GM21447 (cell line): ENCODE results near the gene CEP112.
"Not testable (repeated sequence)": the region's sequence is repeated elsewhere in the genome, so short reads cannot be mapped to it uniquely, and the experiment has no call there.

Source experiments
- ATAC-seq: cut with Tn5 transposase; IDR thresholded peaks from one replicate; pipeline ENCODE4 v1.9.1; 2021; ENCODE audit not compliant: unreplicated experiment

CEP112 gene

DNA sequence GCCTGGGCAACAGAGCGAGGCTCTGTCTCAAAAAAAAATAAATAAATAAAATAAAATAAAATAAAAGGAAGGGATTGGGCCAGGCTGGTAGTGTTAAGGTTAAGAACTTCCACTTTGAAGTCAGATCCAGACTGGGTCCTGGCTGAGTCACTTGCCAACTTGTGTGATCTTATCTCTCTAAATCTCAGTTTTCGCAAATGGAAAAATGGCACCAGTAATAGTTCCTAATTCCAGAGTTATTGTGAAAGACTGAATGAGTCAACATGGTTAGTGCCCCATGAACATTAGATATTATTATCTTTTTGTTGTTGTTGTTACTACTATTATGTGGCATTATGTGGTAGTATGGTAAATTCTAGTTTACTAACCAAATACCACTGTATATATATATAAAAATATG, 442.5 kb downstream of the CEP112 start:
- no peak for ATAC-seq

DNA sequence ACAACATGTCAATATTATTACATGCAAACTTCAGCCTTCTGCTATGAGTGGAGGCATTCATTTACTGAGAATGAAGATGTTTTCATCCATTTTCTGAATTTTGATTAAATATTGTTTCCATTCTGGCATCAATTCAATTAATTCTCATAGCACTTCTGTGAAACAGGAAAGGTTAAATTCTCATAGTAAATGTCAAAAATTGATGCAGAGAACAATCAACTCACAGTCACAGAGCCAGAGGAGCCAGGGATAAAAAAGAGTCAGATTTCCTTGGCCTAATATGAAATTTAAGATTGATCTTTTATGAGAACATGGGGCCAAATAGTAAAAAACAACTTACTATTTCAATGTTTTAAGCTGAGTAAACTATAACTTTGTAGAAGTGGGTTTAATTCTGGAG, 446.7 kb downstream of the CEP112 start:
- no peak for ATAC-seq

DNA sequence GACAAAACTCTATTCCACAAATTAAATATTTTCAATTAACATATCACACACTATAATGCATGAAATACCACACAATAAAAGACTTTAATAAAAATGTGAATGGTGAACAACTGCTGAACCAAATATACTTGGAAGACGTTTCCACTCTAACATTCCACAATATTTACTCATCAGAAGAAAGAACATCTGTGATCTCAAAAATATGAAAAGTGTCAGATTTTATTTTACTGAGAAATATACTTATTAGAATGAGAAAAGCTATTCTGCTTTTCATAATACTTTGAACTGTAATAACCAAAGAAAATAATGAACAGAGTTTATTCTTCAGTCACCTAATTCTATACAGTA, 448.7 kb downstream of the CEP112 start:
- ATAC-seq: no peak

DNA sequence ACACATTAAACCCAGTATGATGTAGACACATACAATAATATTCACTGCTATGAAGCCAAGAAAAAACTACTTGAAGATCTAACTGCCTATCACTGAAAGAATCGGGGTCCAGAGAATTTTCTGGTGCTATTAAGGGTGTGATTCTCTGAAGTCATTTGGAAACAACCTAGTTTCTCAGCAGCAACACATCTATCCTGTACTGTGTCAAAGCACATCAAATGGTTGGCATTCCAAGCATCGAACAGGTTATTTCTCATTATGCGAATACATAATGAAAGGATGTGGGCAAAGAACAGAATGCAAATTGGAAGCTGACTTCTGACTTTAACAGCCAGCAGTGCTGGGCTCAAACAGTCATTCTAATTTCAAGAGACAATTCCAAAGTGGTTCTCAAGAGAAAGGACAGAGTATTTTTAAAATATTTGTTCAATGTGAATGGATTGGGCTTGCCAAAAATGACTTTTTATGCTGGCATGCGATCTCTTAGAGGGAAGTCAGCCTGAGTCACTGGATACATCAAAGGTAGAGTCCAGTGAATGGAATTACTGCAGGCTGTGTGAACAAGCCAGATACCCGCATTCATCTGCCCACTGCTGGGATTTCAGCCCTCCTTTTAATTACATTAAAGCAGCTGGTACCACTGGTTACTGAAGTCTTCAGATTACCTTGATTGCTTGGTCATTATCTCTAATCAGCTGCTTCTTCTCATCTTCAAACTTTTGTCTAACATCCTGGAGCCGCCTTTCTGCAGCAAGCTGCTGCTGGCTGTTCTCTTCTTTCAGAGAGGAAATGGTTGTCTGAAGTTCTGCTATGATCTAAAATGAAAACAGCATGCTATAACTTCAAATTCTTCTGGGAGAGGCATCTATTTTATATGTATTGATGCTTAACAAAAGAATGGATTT, 449.3 kb downstream of the CEP112 start:
- ATAC-seq: no peak

DNA sequence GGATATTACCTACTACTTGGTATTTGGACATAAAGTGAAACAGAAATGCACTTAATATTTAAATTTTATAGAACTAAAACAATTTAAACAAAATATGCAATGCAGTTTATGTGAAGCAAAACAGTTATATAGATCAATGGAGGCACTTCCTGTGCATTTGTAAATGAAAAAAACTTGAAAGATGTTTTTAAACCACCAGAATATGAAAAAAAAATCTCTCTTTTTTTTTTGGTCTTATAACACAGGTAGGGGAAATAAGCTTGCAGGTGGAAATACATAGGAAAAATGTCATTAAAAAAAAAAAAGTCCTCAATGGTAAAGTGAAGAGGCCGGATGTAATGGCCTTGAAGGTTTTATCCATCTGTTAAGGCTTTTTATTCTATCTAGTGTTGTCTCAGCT, 450.2 kb downstream of the CEP112 start:
- no peak for ATAC-seq

DNA sequence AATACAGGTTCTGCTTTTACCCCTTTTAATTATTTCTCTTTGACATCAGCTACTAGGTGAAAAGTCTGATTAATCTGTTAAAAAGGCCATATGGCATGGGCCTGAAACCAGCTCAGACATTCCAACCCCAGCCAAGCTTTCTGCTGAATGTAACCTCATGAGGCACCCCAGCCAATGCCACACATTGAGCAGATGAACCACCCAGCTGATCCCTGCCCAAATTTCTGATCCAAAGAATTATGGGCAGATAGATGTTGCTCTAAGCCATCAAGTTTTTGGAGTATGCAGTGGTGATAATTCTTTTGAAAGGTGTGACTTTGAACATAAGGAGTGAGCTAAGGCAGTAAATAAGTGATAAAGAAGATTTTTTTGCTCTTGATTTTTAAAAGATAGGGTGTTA, 452.9 kb downstream of the CEP112 start:
- ATAC-seq: no peak

DNA sequence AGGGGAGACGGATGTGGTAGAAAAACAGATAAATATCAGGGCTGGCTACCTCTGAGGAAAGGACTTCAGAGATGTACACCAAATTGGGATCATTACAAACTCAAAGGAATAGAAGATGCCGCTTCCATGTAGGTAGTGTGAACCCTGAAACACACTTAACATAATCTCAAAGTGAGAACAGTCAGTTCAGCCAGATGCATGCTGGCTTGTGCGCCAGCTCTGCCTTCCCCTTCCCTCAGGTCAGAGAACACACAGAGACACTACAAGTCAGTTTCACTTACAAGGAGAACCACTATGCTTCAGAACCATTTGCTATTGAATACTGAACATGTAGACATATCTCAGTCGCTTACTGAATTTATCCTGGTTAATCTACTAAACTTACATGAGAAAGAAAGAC, 454.5 kb downstream of the CEP112 start:
- ATAC-seq: no peak

DNA sequence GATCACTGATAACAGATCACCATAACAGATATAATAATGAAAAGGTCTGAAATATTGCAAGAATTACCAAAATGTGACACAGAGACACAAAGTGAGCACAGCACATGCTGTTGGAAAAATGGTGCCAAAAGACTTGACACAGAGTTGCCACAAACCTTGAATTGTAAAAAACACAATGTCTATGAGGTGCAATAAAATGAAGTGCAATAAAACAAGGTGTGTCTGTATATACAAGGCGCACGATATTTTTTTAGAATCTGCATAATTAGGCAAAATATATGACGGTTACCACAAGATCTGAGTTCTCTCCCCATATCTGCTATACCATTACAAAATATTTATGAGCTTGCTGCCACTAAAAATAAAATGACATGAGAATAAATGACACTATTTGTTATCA, 458.6 kb downstream of the CEP112 start:
- no peak for ATAC-seq

DNA sequence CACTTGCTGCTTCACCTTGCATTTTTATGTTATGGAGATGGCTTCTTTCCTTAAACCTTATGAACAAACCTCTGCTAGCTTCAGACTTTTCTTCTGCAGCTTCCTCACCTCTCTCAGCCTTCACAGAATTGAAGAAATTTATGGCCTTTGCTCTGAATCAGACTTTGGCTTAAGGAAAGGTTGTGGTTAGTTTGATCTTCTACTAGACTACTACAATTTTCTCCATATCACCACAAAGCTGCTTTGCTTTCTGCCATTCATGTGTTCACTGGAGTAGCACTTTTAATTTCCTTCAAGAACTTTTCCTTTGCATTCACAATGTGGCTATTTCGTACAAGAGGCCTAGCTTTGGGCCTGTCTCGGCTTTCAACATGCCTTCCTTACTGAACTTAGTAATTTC, 459.3 kb downstream of the CEP112 start:
- ATAC-seq: not testable (repeated sequence)

DNA sequence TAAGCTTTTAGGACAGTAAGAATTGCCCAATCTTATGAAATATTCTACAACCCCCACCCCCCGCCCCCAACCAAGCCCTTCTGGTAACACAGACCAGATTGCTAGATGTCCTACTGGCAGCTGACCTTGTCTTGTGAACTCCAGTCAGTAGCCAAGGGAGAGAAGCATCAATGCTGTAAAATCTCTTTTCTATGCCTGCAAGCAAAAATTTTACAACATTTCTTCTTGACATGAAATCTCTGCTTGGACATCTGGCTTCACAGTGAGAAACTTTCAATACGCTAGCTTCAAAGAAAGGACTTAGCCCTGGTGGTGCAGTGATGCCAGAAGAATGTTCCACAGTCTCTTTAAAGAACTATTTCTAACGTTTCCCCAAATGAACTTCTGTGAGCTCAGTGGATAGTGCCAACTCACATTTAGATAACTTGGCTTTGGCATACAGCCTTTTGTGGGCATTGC, 461.2 kb downstream of the CEP112 start:
- ATAC-seq: no peak

DNA sequence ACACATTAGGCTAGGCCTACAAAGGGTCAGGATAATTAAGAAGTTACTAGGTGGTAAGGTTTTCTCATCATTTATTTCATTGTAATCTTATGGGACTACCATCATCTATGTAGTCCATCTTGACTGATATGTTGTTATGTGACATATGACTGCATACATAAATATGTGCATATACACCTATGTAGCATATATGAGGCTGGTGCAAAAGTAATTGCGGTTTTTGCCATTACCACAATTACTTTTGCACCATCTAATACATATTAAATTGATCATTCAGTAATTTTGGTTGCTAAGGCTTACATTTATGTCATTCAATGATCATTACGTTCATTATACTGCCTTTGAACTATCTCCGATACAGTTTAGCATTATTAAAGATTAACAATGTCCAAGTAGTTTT, 462.7 kb downstream of the CEP112 start:
- ATAC-seq: no peak

DNA sequence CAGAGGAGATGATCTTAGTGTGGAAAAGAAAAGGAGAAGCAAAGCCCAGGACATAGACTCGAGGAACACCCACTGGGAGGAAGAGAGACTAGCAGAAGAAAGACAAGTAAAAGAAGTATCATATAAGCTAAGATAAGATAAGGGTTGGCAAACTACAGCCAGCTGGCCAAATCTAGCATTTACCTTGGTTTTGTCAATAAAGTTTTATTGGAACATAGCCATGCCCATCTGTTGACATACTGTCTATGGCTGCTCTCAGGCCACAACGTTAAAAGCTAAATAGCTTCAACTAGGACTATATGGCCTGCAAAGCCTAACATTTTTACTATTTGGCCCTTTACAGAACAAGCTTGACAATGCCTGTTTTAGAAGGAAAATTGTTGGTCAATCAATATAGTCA, 464.1 kb downstream of the CEP112 start:
- no peak for ATAC-seq

DNA sequence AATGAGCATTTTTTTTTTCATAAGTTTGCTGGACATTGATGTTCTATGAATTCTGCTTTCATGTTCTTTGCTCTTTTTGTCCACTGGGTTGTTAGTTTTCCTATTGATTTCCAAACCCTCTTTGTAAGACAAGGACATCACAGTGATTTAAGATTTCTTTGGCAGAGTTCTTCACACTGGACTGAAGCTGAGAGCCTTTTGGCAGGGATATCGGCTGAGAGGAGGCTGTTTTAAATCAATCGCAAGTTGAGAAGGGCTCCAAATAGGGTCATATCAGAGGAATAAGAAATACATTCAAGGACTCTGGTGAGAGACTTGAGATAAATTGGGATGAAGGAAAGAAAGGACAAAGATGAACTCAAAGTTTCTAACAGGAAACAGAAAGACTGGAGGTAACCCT, 464.7 kb downstream of the CEP112 start:
- ATAC-seq: no peak

DNA sequence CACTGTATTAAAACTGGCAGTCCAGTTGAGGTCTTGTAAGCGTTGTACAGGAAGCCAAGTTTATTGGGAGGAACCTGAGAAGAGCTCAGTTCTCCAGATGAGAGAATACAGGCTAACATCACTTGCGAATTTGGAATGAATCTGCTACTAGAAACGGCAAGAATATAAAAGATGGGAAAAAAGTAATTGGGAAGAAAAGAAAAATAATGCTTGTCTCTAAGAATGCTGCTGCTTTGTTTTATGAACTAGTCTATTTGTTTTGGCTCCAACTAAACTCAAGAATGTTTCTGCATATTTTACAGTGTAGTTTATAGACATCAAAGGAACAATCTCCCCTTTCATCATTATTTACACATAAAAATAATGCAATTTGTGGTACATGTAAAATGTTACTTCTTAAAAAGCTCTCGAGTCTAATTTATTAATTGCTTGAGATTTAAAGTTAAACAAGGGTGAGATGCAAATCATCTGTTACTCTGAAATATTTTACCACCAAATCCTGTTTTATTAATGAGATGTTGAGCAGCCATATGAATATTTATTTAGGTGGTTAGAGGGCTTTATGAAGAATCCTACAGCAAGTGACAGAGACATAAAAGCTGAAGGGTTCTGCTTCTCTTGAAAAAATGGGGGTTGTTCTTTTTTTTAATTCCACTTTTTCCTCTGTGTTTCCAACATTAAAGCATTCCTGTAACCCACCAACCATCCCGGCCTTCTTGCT, 468.3 kb downstream of the CEP112 start:
- ATAC-seq: no peak

DNA sequence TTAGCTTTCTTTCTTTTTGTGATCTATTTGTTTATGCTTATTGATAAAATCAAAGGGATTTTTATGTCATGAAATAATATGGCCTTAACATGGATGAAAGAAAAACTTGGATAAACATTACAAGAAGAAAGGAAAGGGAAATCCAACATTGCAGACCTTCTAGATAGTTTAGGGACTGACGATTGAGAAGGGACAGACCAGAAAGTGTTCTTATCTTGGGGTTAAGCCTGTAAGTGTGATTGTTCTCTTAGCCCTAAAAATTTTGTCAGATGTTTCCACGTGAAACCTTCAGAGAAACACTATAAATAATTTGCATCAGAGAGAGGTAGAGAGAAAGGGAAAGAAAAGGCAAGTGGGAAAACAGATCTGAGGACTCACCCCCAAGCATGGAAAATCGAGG, 473.3 kb downstream of the CEP112 start:
- no peak for ATAC-seq

DNA sequence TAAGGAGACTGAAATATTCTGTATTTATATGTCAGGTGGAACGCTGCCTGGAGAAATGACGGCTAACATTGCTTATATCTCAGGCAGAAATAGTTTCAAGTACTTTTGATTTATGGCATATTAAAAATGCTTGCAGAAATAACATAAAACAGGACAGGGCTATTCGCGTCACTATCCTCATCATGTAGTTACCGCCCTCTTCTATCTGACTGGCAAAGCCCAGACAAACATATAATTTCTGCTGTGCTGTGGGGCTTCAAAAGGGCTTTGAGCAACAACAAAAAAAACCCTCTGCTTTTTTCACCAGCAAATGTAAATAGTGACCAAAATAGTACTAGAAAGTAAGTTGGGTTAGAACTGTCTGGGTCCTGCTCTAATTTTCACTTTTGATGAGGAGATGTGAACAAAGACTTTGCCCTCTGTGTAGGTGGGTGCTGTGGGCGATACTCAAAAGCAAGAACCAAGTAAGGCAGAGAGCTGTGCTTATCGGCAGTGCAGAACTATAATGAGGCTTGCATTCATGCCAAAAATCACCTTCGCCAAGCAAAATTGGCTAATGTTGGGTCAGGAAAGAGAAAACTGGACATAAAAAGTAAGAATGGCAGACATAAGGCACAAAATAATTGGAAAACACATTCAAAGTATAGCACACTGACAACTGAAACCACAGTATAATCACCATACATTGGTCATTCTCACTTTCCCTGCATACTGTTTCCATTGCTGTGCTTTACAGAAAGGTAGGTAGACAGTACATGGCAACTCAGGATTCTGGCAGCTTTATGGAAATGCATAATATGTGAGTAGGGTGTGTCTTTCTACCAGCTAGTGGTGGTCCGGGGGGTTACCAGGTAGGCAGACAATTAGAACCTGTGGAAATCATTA, 479.3 kb downstream of the CEP112 start:
- ATAC-seq: no peak

DNA sequence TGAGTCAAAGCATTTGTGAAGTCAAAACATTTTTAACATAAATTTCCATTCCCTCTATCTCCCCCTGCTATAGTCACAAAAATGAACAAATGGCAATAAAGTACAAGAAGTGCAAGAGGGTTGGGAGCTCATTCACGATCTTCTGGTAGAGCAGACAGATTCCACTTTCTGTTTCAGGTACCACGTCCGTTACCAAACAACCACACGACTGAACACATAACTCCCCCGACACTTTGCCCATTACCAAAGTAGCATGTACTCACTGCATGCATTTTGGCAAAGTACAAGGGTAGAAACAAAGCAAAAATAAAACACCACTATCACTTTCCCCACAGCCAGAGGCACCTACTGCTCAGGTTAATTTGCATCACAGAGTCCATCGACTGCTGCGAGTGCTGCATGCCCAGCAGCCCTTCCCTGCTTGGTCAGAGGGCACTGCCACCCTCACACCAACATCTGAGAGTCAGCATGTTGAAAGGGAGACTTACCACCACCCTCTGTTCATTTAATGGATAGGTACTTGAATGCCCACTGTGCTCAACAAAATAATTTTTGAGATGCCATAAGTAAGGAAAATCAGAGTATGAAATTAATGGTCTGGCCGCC, 480.2 kb downstream of the CEP112 start:
- no peak for ATAC-seq

DNA sequence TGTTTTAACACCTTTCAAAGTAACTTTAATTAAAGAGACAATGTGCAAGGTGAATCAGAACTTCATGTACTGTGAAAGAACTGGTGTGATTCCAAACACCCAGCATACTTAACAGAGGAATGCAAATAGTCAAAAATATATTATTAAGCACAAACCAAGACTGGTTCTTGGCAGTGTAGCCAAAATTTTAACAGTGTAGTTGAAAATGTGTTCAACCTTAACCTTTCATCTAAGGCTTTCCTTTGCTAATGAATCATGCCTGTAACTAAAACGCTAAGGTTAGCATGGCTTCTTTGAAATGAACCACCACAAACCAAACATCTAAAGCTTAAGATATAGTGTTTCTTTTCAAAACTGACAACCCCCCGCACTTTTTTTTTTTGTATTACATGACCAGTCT, 484.2 kb downstream of the CEP112 start:
- ATAC-seq: no peak

DNA sequence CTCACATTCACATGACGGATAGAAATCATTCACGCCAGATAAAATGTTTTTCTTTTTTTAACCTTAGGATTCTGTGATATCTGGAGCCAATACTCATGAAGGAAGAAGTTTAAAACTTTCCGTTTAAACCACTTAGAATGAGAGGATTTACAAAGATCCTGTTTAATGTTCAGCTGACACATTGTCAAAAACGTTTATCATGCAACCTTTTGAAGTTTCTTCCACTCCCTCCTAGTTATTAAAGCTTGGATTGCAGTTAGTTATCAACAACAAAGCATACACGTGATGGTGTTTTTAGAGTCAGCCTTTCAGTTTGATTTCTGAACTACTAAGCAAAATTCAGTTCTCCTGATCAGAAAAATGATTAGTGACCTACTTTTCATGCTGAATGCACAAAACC, 487.2 kb downstream of the CEP112 start:
- no peak for ATAC-seq

DNA sequence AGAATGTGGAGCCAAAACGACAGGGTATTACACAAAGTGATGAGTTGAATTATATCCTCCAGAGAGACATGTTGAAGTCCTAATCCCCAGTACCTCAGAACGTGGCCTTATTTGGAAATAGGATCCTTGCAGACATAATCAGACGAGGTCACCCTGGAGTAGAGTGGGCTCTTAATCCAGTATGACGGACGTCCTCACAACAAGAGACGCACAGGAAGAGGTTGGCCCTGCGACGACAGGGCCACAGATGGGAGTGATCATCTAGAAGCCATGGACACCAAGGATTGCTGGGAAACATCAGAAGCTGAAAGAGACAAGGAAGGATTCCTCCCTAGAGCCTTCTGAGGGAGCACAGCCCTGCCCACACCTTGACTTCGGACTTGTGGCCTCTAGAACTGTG, 488.0 kb downstream of the CEP112 start:
- no peak for ATAC-seq

DNA sequence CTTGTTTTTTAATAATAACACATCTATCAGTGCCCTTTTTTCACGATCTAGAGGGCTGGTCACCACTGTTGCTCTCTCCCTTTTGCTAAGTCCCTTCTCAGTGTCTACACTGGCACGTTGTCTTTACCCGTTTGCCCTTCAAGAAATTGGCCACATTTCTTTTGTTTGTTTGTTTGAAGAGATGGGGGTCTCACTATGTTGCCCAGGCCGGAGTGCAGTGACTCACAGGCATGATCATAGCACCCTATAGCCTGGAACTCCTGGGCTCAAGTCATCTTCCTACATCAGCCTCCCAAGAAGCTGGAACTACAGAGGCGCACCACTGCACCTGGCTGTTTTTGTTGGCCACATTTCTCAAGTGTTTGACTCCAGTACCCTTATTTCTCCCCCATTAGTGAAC, 492.5 kb downstream of the CEP112 start:
- no peak for ATAC-seq
